HCT116 (cell line): ENCODE results near the gene CACNA2D3.

Source experiments
- CTCF ChIP-seq, 3 experiments: fragments of 200-600 bp in 1 of 3; sonication (generic) in 1 of 3; IDR thresholded peaks in 2 of 3; conservative IDR thresholded peaks in 1 of 3; 2 replicates each; pipeline ENCODE4 v1.5.1; 2012 to 2017; ENCODE audit warnings: low read depth in 2 of 3, low read length in 2 of 3, antibody characterized with exemption in 1 of 3, borderline replicate concordance in 1 of 3, control low read depth in 1 of 3, mild to moderate bottlenecking in 1 of 3, mixed read lengths in 1 of 3, mixed run types in 1 of 3, moderate library complexity in 1 of 3; ENCODE audit not compliant: insufficient read depth in 1 of 3
- POLR2A ChIP-seq: IDR thresholded peaks from 2 replicates; pipeline ENCODE4 v1.7.0; 2011; ENCODE audit warnings: borderline replicate concordance; ENCODE audit not compliant: insufficient read depth, insufficient read length; ENCODE audit errors: extremely low read depth
- POLR2AphosphoS5 ChIP-seq: IDR thresholded peaks from 2 replicates; pipeline ENCODE4 v1.6.1; 2011; ENCODE audit warnings: mild to moderate bottlenecking, low read depth, low read length, moderate library complexity
- ZBTB33 ChIP-seq: IDR thresholded peaks from 2 replicates; pipeline ENCODE4 v1.6.1; 2011; ENCODE audit warnings: mild to moderate bottlenecking, low read length, moderate library complexity; ENCODE audit not compliant: insufficient replicate concordance; ENCODE audit errors: extremely low read depth

GRCh38 chr3:54131026-54131605 lies 8.8 kb downstream of the CACNA2D3 start:
- no peak for TF ChIP-seq POLR2A
- TF ChIP-seq POLR2AphosphoS5, result no peak
- no peak for TF ChIP-seq CTCF (IDR thresholded peaks at IDR 0.05 in 2 of 3, conservative IDR thresholded peaks at IDR 0.05 in 1 of 3; ENCODE audit: borderline replicate concordance in 1 of 3, insufficient read depth in 1 of 3, low read depth in 2 of 3, low read length in 2 of 3)
- no peak for TF ChIP-seq ZBTB33
